ENCODE results near the gene GAB2. TPM values are rescaled to one million over a fixed set of nuclear protein-coding genes. Genes with fewer than 3 reads are reported as not detected.

Gene GAB2
- total and polyA plus RNA-seq, 10 of the 15 experiments (the other 5 are each of a cell fraction or from before 2014, with no cell fraction given), result 0.69 to 12.6 (median 3.8) TPM

DNA sequence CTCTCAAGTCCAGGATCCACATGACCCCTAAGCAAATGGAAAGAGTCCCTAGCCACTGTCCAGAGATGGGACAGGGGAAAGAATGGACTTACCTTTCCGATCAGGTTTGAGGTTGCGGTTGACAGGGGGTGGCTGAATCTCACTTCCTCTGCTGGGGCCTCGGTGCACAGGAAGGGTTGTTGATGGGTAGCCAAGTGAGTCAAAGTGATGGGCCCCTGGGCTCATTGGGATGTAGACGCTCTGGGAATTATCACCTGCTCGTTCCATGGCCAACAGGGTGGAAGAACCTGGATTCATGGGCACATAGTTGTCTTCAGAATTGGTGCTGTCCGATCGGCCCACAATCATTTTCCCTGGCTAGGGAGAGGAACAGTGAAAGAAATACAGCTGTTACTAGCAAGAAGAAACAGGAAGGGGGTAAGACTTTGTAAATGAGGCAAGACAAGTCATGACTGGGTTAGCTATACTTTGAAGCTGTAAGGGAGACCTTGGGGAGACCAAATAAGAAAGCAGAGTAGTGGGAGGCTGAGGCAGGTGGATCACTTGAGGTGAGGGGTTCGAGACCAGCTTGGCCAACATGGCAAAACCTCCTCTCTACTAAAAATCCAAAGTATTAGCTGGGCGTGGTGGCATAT is 194.2 kb downstream of the GAB2 start:
- peak overlapping the region; percentile 46 for H2AFZ ChIP-seq (ENCODE audit: control insufficient read depth, low read depth, low read length)
- ChIA-PET POLR2A (interaction anchor here (0.6 to 1.1 kb wide), 3 partner anchors 33 to 212 kb away, joined by 3 to 5 read pairs (median 3); no protein-coding TSS in a partner anchor), CTCF (interaction anchor here (8.1 kb wide), 1 partner anchor 343 kb away, joined by 181 read pairs; no protein-coding TSS in a partner anchor), SMC1A (ENCODE audit: uncharacterized antibody, unreplicated experiment) (interaction anchor here (0.7 to 1.0 kb wide), 4 partner anchors 36 to 351 kb away, joined by 3 to 4 read pairs (median 4); partner anchors contain the start of genes ALG8 and NARS2), RAD21 (ENCODE audit: unreplicated experiment) (interaction anchor here (0.6 to 2.0 kb wide), 7 partner anchors 87 to 341 kb away, joined by 3 to 5 read pairs (median 4); no protein-coding TSS in a partner anchor)
- H3K4me3 ChIP-seq, result no peak overlapping the region; the same call in 1 of the 2 replicates
- H3K9ac ChIP-seq (ENCODE audit: control insufficient read depth, insufficient read depth, low read length), result 0 out of 2 replicates have a peak overlapping the region, but pooled peaks have one; percentile 15
- H3K36me3 ChIP-seq (ENCODE audit: control insufficient read depth in 2 of 2, insufficient read depth in 2 of 2, low read length in 1 of 2), result 0 out of 4 replicates have a peak, but pooled peaks cover 0 to 3% of the 10 kb centered on the region in 2 experiments
- H3K27me3 ChIP-seq (replicated peaks in 1 of 2; ENCODE audit: control insufficient read depth in 2 of 2, insufficient read depth in 2 of 2, low read length in 1 of 2), result no peaks in the 10 kb centered on the region
- H3K79me2 ChIP-seq (ENCODE audit: control insufficient read depth, insufficient read depth, low read length), result no peaks in the 10 kb centered on the region
- peak overlapping the region; percentile 74 for H3K4me2 ChIP-seq (ENCODE audit: control insufficient read depth, insufficient read depth)
- WGBS (ENCODE audit: insufficient coverage, insufficient replicate concordance, low lambda C conversion rate, missing lambda C conversion rate), result under 1% methylated on average over 9 of the region's 9 CpGs
- in situ Hi-C loops (cut with MboI), result loop anchor here (5.0 kb wide), 1 partner anchor 339 kb away; no protein-coding TSS in a partner anchor
- DNase-seq (ENCODE audit: low read depth, low spot score) (peak; percentile 62), ATAC-seq (peak; percentile 90), FAIRE-seq (peak; percentile 79)
- intact Hi-C loops (cut with micrococcal nuclease; ENCODE audit: unreplicated experiment), result loop anchor here (2.0 kb wide), 1 partner anchor 35 kb away; the partner anchor contains the start of genes KCTD21 and USP35
- no peaks in the 10 kb centered on the region for H3K9me3 ChIP-seq (replicated peaks; ENCODE audit: control insufficient read depth, insufficient read depth, low read length)
- H3K27ac ChIP-seq (ENCODE audit: control insufficient read depth, insufficient read depth), result peak overlapping the region; percentile 76
- H3K4me1 ChIP-seq (ENCODE audit: control insufficient read depth, insufficient read depth, low read length), result peaks cover 58% of the 10 kb centered on the region
- BruUV-seq (replicated peaks), result no TSS peak
- no peaks in the 10 kb centered on the region for H4K20me1 ChIP-seq (ENCODE audit: control insufficient read depth, insufficient read depth)
- TF ChIP-seq ZBED1 (IDR thresholded peaks at IDR 0.05; ENCODE audit: borderline replicate concordance), result no peak; the same call in 1 of the 2 replicates
- no peak for TF ChIP-seq HDGF (IDR thresholded peaks at IDR 0.05)
- no peak for TF ChIP-seq TBL1XR1 (IDR thresholded peaks at IDR 0.05; ENCODE audit: low read depth, low read length)
- no peak for TF ChIP-seq SREBF1 (IDR thresholded peaks at IDR 0.05; ENCODE audit: low read length)
- 0 out of 2 replicates have a peak, but pooled peaks have one; percentile 30 for TF ChIP-seq PML (IDR thresholded peaks at IDR 0.05; ENCODE audit: low read length)
- TF ChIP-seq, protein P1, sequence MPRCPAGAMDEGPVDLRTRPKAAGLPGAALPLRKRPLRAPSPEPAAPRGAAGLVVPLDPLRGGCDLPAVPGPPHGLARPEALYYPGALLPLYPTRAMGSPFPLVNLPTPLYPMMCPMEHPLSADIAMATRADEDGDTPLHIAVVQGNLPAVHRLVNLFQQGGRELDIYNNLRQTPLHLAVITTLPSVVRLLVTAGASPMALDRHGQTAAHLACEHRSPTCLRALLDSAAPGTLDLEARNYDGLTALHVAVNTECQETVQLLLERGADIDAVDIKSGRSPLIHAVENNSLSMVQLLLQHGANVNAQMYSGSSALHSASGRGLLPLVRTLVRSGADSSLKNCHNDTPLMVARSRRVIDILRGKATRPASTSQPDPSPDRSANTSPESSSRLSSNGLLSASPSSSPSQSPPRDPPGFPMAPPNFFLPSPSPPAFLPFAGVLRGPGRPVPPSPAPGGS (IDR thresholded peaks at IDR 0.05; ENCODE audit: borderline replicate concordance, insufficient read depth, low read depth, low read length, poor library complexity, severe bottlenecking), result peak; percentile 40
- peak; percentile 50; the same call in 1 of the 2 replicates for TF ChIP-seq BMI1 (IDR thresholded peaks at IDR 0.05; ENCODE audit: borderline replicate concordance)
- peak; percentile 98 for TF ChIP-seq SPI1 (IDR thresholded peaks at IDR 0.05; ENCODE audit: borderline replicate concordance, insufficient read depth, low read depth, low read length)
- TF ChIP-seq GABPA (IDR thresholded peaks at IDR 0.05; ENCODE audit: low read depth), result 0 out of 2 replicates have a peak, but pooled peaks have one; percentile 38
- TF ChIP-seq IKZF1 (conservative IDR thresholded peaks at IDR 0.05), result peak; percentile 93
- peak; percentile 74 for TF ChIP-seq MLLT1 (IDR thresholded peaks at IDR 0.05)
- peak; percentile 53 for TF ChIP-seq SP1 (IDR thresholded peaks at IDR 0.05; ENCODE audit: low read depth, low read length)
- peak; percentile 87 for TF ChIP-seq DPF2 (IDR thresholded peaks at IDR 0.05)
- peak; percentile 96 for TF ChIP-seq CBFB (IDR thresholded peaks at IDR 0.05; ENCODE audit: low read depth)
- no peak for TF ChIP-seq NKRF (conservative IDR thresholded peaks at IDR 0.05)
- TF ChIP-seq ATF7 (IDR thresholded peaks at IDR 0.05; ENCODE audit: low read depth), result peak; percentile 34; the same call in 1 of the 2 replicates
- peak; percentile 75; the same call in 1 of the 2 replicates for TF ChIP-seq RELB (IDR thresholded peaks at IDR 0.05; ENCODE audit: low read depth)
